GM19452 (cell line): ENCODE measurements around the gene MED25.
A peak's percentile ranks its signal among the peaks of the same experiment; 100 is the strongest.

Experiments used
- ATAC-seq: cut with Tn5 transposase; IDR thresholded peaks from one replicate; pipeline ENCODE4 v1.9.1; 2021; ENCODE audit not compliant: unreplicated experiment

The MED25 gene

GRCh38 chr19:49856574-49857021, 38.5 kb downstream of the MED25 start:
- no peak for ATAC-seq

DNA sequence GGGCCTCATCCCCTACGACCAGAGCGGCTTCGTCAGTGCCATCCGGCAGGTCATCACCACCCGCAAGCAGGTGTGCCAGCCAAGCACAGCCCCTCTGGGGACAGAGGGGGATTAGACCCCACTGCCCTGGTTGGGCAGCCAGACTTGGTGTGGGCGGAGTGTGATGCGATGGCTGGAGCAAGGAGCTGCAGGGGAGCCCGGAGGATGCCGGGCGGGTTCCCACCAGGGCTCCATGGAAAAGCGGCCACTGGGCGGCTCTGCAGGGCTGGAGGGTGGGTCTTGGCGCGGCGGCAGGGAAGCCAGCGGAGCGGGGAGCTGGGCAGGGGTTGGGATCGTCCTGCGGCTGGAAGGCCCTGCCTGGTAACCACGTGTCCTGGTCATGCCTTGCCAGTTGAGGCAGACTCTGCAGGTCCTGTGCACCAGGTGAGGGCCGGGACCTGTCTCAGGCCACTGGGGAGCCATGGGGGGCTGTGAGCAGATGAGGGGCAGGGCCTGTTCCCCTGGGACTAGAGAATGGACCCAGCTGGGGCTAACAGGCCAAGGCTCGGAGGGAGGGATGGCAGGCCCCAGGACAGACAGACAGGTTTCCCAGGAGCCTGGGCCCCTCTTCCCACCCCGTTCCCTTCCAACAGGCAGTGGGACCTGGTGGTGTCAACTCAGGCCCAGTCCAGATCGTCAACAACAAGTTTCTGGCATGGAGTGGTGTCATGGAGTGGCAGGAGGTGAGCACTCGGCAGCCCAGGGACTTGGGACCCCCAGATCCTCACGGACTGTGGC, 39.2 kb downstream of the MED25 start:
- no peak for ATAC-seq

DNA sequence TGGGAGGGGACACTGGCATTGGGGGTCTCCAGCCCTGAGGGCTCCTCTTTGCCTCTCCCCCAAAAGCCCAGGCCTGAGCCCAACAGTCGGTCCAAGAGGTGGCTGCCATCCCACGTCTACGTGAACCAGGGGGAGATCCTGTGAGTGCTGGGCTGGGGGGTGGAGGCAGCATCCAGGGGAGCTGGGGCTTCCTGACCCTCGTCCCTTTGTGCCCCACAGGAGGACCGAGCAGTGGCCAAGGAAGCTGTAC, 39.7 kb downstream of the MED25 start:
- no peak for ATAC-seq

- ATAC-seq, result no peak
Observed at GRCh38 chr19:49858088-49858985, 40.2 kb downstream of the MED25 start.

GRCh38 chr19:49859682-49860335, 41.7 kb downstream of the MED25 start:
- no peak for ATAC-seq

DNA sequence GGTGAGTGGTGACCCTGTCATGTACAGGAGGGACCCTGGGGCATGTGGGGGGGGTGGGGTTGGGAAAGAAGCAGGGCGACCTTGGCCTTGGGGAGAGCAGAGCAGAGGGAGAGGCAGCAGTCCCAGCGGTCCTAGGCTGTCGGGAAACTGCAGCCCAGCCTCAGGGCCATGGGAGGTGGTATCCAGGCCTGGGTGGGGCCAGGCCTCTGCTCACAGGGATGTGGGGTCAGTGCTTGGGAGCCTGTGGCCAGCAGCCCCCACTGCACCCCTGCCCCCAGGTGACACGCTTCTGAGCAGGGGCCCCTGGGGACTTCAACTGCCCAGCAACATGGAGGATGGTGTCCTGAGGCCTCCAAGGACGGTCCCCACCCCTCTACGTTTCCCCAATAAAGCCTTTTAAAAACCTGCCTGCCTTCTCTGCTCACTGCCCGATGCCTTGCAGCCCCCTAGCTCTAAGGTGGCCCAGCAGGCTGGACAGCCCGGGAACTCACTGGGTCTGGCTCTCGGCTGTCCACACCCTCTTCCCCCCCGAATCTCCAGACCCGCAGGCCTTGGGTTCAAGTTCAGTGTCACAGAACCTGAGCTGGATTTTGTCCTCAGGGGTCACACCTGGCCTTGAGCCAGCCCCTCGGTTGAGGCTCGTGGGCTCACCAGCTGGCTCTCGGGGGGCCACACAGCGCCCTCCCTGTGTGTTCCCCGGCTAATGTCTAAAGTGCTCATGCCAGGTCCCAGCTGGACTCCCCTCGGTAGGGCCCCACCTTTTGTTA, 42.4 kb downstream of the MED25 start:
- ATAC-seq, result no peak

DNA sequence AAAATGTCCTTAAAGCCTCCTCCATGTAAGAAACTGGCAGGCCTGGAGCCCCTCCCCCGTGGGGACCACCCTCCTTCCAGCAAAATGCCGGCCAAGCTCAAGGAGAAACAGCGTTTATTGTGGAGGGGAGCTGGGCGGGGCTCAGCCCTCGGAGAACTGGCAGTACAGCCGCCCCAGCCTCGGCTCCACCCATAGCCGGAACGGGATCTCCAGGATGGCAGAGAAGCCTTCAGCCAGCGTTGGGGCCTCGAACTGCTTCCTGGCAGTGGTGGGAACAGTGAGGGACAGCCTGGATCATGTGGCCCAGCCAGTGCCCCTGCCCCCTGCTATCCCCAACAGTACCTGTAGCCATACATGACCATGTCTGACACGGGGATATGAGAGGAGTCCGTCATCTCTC, 43.0 kb downstream of the MED25 start:
- no peak for ATAC-seq

GRCh38 chr19:49861541-49862378, 43.7 kb downstream of the MED25 start:
- no peak for ATAC-seq

DNA sequence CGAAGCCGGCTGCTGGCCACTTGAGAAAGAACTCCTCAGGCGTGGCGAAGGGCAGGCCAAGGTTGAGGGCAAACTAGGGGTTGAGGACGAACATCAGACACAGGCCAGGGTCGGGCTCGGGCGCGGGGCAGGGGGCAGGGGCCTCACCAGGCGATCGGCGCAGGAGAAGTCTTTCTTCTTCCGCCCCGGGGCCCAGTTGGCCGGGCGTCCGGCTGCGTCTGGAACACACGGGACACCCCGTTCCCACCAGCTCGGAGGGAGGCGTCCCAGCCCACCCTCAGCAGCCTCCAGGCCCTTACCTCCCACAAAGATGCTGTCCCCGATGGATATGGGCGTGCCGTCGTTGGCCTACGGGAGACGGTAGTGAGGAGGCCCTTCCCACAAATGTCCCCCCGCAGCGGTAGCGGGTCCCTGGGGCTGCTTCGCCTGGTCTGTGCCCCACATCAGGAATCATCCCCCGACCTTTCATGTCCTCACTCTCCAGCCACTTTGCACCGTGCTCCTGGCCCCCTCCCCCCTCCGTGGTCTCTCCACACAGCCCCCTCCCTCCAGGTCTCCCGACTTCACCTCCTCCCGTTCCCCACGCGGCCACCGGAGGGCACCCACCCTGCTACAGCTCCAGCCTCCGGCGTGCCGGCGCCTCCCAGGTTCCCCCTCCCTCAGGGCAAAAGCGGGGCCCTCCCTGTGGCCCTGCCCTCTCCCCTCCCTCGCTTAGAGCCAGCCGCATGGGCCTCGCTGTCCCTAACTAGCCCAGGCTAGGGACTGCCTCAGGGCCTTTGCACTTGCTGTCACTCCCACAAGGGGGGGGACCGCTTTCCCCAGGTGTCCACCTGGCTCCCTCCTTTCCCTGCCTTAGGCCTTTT, 44.5 kb downstream of the MED25 start:
- ATAC-seq, result no peak

- ATAC-seq, result no peak
Observed at GRCh38 chr19:49863254-49863934, 45.3 kb downstream of the MED25 start.

DNA sequence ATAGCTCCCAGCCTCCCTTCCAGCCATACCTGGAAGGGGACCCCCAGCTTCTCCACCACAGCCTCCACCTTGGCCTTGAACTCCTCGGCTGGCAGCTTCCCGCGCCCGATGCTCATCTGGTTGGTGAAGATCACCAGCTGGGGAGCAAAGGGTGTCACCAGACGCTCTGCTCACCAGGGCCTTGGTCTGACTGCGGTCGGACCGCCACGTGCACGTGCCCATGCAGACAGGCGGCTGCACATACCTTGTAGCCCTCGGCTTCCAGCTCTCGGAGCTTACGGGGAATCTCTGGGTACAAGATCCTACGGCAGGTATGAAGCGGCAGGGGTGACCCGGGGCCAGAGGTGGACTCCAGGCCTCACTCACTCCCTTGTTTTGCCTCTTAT, 45.8 kb downstream of the MED25 start:
- no peak for ATAC-seq

DNA sequence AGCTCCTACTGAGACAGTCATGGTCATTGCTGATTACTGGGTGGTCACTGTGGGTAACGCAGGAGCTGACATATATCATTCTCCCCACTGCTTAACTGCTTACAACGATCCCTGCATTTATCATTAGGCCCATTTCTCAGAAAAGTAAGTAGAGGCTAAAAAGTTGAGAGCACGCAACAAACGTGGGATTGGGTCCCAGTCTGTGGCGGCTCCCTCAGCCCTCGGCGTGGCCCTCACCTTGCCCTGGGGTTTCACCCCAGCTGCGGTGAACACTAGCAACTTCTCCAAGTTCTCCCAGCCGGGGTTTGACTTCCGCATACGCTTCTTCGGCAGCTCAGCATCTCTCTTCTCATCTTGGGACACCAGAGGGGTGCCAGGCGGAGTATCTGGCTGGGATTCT, 46.8 kb downstream of the MED25 start:
- ATAC-seq, result no peak

DNA sequence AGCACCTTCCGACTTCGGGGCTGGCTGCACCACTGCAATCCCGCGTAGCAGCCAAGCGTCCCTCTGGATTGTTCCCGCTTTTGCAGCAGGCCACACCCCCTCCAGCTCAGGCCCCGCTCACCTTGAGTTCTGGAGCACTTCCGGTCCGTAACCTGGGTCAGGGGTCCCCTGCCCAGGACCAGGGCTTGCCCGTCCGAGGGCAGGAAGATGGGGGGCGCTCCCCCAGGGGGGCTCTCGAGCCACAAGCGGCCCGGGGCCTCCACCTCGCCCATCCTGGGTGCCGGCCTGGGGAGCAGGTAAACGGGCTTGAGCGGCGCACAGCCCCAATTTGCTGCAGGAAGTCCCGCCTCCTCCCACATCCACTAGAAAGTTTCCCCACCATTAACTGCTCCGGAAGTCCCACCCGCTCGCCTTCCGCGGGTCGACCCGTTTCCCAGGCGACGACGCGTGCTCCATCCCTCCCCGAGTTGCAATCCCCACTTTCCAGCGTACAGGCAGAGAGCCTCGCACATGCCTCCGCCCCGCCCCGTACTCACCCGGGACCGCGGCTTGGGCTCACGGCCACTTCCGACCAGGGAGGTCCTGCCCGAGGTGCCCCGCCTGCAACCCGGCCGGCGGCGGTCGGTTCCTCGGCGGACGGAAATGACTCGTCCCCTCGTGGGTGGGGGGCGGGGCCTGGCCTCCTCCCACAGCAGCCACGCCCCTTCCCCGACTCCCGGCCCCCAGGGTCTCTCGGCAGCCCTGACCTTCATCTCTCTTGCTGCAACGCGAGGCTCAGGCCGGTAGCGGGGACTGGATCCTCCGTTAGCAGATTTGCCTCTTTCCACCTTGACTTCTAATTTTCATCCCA, 49.1 kb downstream of the MED25 start, which contains the start of gene PNKP:
Gene PNKP (minus strand): TSS at position 644 of the 850 bp plus-strand sequence. CDS start 372 bp downstream, at position 272.
- ATAC-seq, result peak; percentile 39

DNA sequence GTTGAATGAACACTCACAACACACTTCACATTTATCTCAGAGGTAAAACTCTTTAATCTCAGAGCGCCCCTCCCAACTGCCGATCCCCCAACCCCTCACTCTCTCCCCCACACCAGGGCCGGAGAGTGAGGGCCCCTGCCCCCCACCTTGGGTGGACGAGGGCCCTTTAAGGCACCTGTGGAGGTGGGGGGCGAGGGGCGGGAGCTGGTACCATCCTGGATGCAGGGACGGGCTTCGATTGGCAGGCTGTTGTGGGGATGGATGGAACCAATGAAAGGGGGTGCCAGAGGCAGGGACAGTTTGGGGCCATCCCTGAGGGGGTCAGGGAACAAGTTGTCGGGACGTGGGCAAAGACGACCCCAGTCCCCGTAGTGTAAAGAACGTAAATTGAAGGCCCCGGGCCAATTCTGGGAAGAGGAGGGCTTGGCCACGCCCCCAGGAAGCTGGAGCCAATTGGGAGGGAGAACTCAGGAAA, 51.0 kb downstream of the MED25 start:
- peak; percentile 5 for ATAC-seq

DNA sequence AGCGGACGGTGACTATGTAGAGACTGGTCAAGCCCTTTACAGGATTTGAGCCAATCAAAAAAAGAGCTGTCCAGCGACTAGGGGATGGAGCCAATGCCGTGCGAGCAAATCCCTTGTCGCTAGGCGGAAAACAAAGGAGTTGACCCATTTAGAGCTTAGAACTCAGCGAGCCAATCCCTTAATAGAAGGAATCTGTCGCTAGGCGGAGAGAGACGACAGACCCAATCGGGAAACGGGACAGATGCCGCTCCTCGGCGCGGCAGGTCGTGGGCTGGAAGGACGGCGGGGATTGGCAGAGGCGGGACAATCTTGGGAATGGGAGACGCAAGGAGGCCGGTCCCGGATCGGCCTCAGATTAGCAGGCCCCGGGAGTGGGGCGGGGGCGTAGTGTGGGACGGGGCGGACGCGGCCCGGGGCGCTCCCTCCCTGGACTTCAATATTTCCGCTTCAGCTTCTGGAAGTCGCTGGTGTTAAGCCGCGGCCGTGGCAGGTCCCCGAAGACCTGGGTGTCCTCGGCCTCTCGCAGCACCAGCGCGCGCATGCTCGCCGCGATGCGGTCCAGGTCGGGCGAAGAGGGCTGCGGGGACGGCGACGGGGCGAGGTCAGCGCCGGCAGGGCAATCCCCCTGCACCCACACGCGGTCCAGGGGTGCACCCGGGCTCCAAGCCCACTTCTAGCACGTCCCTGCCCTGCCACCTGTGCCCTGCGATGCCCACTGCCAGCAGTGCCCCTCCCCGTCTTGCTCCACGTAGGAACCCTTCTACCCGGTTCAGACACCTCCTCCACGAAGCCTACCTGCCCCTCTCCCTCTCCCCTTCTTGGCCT, 51.6 kb downstream of the MED25 start:
- peak; percentile 65 for ATAC-seq

GRCh38 chr19:49870309-49870901, 52.3 kb downstream of the MED25 start:
- no peak for ATAC-seq
